Muscle layer of duodenum (tissue), 2 donors: ENCODE data around the gene TRPM2.
A peak's percentile ranks its signal among the peaks of the same experiment; 100 is the strongest.

Experiments
- H3K27ac ChIP-seq: one replicate; pipeline ENCODE4 v1.7.0; 2013; ENCODE audit warnings: mild to moderate bottlenecking, low read length
- H3K27me3 ChIP-seq: one replicate; pipeline ENCODE4 v1.7.0; 2013; ENCODE audit warnings: low read depth, mild to moderate bottlenecking, control low read depth, low read length
- H3K36me3 ChIP-seq, 2 donors: one replicate each; pipeline ENCODE4 v1.7.0; 2013; ENCODE audit warnings: low read length in 2 of 2, control low read depth in 1 of 2, mild to moderate bottlenecking in 1 of 2; ENCODE audit not compliant: insufficient read depth in 2 of 2, control insufficient read depth in 1 of 2
- H3K4me1 ChIP-seq, 2 donors: one replicate each; pipeline ENCODE4 v1.7.0; 2013; ENCODE audit warnings: low read length in 2 of 2, mild to moderate bottlenecking in 2 of 2, control low read depth in 1 of 2, moderate library complexity in 1 of 2; ENCODE audit not compliant: insufficient read depth in 2 of 2, control insufficient read depth in 1 of 2
- H3K4me3 ChIP-seq, 2 donors: one replicate each; pipeline ENCODE4 v1.7.0; 2013; ENCODE audit warnings: low read length in 2 of 2, low read depth in 1 of 2, mild to moderate bottlenecking in 1 of 2
- H3K9me3 ChIP-seq, 2 donors: one replicate each; pipeline ENCODE4 v1.7.0; 2013; ENCODE audit warnings: low read length in 2 of 2, control low read depth in 1 of 2, mild to moderate bottlenecking in 1 of 2; ENCODE audit not compliant: control insufficient read depth in 1 of 2
- donor health status: healthy.

The TRPM2 gene

DNA sequence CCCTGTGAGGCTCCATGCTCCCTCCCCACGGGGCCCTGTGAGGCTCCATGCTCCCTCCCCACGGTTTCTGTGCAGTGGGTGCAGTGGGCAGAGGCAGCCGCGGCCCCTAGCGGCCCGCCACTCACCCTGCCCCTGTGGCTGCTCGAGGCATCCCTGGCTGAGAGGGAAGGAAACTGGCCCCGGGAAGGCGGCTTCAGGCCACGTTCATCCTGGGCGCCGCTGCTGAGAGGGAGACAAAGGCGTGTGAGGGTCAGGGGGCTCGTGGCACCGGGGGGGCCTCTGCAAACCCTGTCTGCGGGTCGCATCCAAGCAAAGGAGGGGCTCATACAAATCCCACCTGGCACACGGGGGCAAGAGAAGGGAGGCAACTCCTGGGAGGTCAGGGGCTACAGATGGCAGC lies 22.7 kb upstream of the TRPM2 start:
- H3K9me3 ChIP-seq = no peaks in the 10 kb centered on the region
- no peaks in the 10 kb centered on the region for H3K4me1 ChIP-seq
- no peaks in the 10 kb centered on the region for H3K27me3 ChIP-seq
- no peak overlapping the region for H3K27ac ChIP-seq
- H3K36me3 ChIP-seq = peaks cover 9 to 29% of the 10 kb centered on the region in 2 donors
- H3K4me3 ChIP-seq = no peak overlapping the region

DNA sequence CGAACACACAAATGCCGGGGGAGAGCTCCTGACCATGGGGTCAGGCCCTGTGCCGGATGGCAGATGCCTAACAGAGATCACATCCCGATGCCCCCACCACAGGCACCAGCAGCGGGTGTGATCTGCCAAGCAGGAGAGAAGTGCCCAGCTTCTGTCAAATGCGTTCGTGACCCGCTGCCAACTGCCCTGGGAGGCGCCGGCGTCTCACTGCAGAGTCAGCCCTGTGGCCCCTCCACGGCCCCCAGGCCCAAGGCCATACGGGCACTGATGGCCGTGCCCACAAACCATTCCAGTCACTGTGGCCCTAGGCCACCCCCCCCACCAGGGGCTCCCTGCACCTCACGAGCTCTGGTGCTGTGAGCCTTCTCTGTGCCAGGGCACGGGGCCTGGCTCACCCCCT lies 22.2 kb upstream of the TRPM2 start:
- Histone ChIP-seq H3K36me3 (peaks cover 10 to 30% of the 10 kb centered on the region in 2 donors), H3K9me3 (no peaks in the 10 kb centered on the region), H3K27ac (no peak overlapping the region), H3K27me3 (no peaks in the 10 kb centered on the region), H3K4me3 (no peak overlapping the region), H3K4me1 (no peaks in the 10 kb centered on the region)

DNA sequence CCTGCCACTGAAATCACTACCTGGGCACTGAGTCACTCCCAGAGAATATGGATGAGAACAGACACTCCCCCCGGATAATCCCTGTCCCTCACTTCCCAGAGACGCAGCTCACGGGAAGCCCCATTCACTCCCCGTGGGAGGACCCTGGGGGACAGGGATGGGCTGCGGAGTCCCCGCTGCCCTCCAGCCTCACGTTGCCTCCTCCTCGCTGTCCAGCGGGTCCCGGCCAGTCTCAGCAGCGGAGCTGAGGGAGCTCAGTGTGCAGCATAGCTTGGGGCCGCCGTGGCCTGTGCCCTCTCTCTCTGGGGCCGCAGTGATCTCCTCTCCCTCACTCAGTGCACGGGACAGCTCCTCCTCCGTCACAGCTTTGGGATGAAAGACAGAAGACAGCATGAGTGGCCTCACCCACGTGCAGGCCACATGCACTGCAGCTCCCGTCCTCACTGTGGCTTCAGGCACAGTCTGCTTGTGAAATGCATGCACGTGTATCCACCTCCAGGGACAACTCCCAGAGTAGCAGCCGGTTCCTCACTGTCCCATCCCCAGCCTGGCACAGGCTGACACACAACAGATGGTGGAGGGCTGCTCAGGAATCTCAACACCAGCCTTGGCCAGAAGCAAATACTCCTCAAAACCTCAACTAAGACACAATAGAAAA lies 21.6 kb upstream of the TRPM2 start:
- Histone ChIP-seq H3K4me3 (no peak overlapping the region), H3K27ac (no peak overlapping the region), H3K36me3 (peaks cover 13 to 31% of the 10 kb centered on the region in 2 donors), H3K4me1 (no peaks in the 10 kb centered on the region), H3K9me3 (no peaks in the 10 kb centered on the region), H3K27me3 (no peaks in the 10 kb centered on the region)

DNA sequence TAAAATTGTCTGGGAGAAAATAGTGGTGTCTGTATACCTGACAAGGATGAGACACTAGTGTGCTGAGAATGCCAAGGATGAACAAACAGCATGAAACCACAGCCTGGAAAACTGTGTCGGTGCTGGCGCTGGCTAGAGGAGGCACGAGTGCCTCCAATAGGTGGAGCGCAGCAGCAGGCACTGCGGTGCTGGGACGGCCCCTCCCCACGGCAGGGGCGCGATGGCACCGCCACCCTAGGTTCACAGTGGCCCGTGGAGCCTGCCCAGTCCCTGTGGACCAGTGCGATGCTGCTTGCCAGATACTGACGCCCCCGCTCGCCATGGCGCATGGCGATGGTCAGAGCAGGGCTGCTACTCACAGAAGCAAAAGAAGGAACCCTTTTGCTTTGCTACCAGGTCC lies 21.0 kb upstream of the TRPM2 start:
- Histone ChIP-seq H3K4me3 (no peak overlapping the region), H3K36me3 (peaks cover 10 to 27% of the 10 kb centered on the region in 2 donors), H3K27me3 (no peaks in the 10 kb centered on the region), H3K4me1 (no peaks in the 10 kb centered on the region), H3K9me3 (no peaks in the 10 kb centered on the region), H3K27ac (no peak overlapping the region)

DNA sequence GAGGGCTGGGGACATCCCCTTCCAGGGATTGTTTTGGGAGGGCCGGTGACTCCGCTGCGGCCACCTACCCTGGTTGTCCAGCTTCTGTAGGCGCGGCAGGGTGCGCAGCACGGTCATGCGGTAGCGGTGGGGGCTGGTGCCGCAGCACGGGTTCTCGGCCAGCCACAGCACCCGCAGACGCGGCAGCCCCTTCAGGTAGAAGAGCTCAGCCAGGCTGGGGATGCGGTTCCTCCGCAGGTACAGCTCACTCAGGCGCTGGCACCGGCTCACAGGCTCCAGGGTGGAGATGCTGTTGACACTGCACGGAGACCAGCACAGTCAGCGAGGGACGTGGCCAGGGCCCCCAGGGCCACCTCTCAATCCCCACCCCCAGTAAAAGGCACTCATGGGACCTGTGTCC lies 20.5 kb upstream of the TRPM2 start:
- peaks cover 7 to 27% of the 10 kb centered on the region in 2 donors for H3K36me3 ChIP-seq
- H3K27ac ChIP-seq = no peak overlapping the region
- no peak overlapping the region for H3K4me3 ChIP-seq
- H3K4me1 ChIP-seq = no peaks in the 10 kb centered on the region
- no peaks in the 10 kb centered on the region for H3K27me3 ChIP-seq
- no peaks in the 10 kb centered on the region for H3K9me3 ChIP-seq

DNA sequence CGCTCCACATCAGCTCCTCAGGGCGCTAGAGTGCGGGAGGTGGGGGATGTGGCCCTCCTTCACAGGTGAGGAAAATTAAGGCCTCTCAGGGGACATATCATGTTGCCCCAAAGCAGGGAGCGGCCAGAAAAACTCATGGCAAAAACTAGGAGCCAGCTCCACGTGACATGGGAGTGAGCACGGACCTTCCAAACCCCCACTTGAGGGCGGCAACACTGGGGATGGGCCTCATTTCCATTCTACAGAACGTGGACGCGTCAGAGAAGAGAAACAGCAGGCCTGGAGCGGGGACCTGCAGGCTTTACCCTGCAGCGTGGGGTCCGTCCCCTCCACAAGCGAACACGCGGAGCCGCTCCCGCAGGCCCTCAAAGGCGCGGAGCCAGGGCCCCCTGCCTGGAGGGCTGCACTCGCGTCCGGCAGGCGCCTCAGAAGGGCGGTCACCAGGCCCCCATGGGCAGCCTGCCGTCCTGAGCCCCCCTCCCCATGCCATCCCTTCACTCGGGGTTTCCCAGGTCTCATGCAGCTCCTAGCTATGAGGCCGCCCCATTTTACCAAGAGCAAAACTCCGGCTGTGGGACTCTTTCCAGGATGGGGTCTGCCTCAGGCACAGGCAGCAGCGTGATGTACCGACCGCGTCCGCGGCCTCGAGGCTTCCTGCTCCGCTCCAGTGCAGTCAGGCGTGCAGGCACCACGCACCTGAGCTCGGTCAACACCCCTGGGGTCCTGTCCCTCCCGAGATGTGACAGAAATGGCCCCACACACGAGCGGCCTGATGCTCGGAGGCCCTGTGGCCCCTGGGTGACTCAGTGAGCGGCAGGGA lies 19.7 kb upstream of the TRPM2 start:
- Histone ChIP-seq H3K36me3 (peaks cover 7 to 27% of the 10 kb centered on the region in 2 donors), H3K9me3 (no peaks in the 10 kb centered on the region), H3K27me3 (no peaks in the 10 kb centered on the region), H3K27ac (no peak overlapping the region), H3K4me1 (peaks cover 0 to 4% of the 10 kb centered on the region in 2 donors), H3K4me3 (no peak overlapping the region)

DNA sequence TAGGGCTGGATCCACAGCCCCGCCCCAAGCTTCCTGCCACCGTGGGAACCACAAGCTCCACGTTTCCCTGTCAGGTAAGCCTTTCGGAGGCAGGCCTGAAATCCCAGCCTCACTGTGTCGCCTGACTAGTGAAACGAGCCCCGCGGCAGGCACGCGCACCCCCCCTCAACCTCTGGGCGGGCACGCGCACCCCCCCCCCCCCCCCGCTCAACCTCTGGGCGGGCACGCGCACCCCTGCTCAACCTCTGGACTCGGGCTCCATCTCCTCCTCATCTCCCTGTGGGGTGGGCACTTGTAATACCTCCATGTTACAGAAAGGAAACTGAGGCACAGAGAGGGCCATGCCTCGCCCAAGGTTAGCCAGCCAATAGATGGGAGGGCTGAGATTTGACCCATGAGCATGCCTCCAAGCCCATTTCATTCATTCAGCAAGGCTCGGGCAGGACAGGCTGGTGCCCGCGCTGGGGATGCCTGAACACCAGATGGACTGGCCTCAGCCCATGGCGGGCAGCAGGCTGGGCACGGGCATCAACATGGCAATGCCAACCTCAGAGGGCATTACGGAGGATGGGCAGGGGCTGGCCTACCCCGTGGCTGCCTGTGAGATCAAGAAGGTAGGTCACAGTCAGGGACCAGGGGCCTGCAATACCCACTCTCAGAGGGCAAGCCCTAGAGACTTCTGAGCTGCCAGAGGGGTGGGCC lies 18.9 kb upstream of the TRPM2 start:
- Histone ChIP-seq H3K27me3 (no peaks in the 10 kb centered on the region), H3K4me1 (peaks cover 0 to 4% of the 10 kb centered on the region in 2 donors), H3K36me3 (peaks cover 7 to 27% of the 10 kb centered on the region in 2 donors), H3K27ac (no peak overlapping the region), H3K4me3 (no peak overlapping the region), H3K9me3 (no peaks in the 10 kb centered on the region)

DNA sequence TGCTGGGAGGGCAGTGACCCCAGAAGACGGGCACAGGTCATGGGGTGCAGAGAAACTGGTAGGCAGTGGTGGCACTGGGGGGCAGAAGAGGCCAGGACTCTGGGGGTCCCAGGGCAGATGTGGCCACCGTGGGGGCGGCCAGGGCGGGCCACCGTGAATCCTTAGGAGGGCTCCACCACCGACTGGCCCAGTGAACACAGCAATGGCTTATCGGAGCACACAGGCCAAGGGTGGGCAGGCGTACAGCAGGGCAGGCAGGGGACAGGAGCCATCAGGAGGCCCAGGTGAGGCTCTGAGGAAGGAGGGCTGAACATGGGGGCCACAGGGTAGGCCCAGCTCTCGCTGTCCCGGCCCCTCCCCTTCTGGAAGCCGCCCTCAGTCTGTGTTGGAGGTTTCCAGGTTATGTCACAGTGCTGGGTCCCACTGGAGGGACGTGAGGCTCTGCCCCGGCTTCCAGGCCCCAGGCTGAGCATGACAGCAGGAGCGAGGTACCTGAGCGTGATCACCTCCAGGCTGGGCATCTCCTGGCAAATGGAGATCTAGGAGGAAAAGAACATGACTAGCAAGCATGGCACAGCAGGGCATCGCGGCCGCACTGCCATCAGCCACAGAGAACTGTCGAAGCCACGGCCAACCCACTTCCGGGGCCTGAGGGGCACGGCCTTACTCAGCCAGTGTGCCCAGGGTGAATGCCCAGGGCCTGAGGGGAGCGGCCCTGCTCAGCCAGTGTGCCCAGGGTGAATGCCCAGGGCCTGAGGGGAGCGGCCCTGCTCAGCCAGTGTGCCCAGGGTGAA lies 18.0 kb upstream of the TRPM2 start:
- Histone ChIP-seq H3K9me3 (no peaks in the 10 kb centered on the region), H3K4me3 (no peak overlapping the region), H3K27me3 (no peaks in the 10 kb centered on the region), H3K36me3 (peaks cover 7 to 27% of the 10 kb centered on the region in 2 donors), H3K4me1 (peaks cover 7 to 13% of the 10 kb centered on the region in 2 donors), H3K27ac (no peak overlapping the region)

DNA sequence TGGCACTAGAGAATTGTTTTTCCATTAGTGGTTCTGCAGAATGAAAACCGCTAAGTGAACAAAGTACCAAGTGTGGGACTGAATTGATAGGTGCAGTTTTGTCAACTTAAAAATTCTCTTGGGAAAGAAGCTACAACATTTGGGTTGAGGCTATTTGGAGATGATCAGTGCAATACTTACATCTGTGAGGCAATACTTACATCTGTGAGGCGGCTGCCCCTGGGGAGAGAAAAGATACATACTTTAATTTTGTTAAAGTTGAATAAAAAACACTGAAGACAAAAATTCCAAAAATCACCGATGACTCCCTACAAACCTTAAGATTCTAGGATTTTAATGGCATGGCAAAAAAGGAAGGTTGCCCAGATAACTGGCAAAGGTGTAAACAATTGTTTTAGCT lies 16.0 kb upstream of the TRPM2 start:
- H3K4me1 ChIP-seq = peaks cover 7 to 13% of the 10 kb centered on the region in 2 donors
- H3K27ac ChIP-seq = no peak overlapping the region
- no peaks in the 10 kb centered on the region for H3K27me3 ChIP-seq
- no peaks in the 10 kb centered on the region for H3K9me3 ChIP-seq
- peaks cover 4 to 19% of the 10 kb centered on the region in 2 donors for H3K36me3 ChIP-seq
- H3K4me3 ChIP-seq = no peak overlapping the region

DNA sequence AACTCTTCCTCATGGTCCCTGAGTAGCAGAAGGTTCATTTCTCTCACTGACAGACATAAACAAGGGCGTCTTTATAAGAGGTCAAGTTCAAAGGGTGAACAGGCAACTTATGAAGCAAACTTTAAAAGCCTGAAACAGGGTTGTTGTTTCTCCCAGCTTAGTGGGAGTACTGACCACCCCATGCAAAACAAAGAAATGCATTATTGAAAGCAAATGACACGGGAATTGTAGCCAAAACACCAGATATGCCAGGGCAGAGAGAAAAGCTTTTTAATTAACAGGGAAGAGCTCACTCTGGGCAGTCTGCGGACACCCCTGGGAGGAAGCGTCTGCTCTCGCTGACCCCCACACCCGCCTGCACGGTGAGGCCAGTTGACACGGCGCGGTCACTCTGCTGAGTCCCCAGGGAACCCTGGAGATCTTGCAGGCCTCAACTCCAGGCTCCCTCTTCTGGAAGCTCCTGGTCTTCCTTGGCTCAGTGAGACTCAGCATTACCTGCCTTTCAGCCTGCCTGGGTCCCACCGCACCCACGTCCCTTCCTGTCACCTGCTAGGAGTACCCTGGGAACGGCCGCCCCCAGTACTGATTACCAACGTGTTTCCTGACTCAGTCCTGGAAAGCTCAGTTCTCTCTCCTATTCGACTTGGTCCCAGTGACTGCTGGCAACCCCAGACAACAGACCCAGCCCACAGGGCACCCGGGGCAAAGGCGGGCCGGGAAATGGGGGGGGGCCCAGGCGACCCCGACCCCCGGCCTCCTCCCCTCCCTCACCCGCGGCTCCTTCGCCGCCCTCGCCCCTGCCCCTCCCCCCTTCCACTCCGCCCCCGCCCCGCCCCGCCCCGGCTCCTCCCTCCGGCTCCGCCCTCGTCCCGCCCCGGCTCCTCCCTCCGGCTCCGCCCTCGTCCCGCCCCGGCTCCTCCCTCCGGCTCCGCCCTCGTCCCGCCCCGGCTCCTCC lies 15.2 kb upstream of the TRPM2 start:
- H3K4me3 ChIP-seq = peak overlapping the region; percentile 37 to 47
- no peaks in the 10 kb centered on the region for H3K27me3 ChIP-seq
- peaks cover 7 to 13% of the 10 kb centered on the region in 2 donors for H3K4me1 ChIP-seq
- H3K27ac ChIP-seq = peak overlapping the region; percentile 39
- no peaks in the 10 kb centered on the region for H3K9me3 ChIP-seq
- H3K36me3 ChIP-seq = peaks cover 4 to 19% of the 10 kb centered on the region in 2 donors
